C4-2B (cell line): Measurements from ENCODE around the gene DPH7.

Source experiments
- ZFX ChIP-seq: fragments of 450-650 bp; IDR thresholded peaks from 2 replicates; pipeline ENCODE4 v1.6.1; 2017
- TF ChIP-seq, protein P1 (sequence below): fragments of 450-650 bp; conservative IDR thresholded peaks from 2 replicates; pipeline ENCODE4 v1.5.1; 2017; ENCODE audit warnings: mild to moderate bottlenecking

DNA sequence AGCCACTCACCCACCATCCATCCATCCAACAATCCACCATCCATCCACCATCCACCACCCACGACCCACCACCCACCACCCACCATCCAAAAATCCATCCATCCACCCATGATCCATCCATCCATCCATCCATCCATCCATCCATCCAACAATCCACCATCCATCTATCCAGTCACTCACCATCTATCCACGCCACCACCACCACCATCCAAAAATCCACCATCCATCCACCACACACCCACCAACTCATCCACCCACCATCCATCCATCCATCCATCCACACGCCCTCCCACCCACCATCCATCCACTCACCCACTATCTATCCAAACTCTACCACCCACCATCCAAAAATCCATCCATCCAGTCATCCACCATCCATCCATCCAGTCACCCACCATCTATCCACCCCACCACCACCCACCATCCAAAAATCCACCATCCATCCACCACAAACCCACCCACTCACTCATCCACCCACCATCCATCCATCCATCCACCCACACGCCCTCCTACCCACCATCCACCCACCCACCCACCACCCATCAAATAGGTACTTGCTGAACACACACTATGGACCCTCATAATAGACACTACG is 9.0 kb downstream of the DPH7 start:
- TF ChIP-seq, protein P1, sequence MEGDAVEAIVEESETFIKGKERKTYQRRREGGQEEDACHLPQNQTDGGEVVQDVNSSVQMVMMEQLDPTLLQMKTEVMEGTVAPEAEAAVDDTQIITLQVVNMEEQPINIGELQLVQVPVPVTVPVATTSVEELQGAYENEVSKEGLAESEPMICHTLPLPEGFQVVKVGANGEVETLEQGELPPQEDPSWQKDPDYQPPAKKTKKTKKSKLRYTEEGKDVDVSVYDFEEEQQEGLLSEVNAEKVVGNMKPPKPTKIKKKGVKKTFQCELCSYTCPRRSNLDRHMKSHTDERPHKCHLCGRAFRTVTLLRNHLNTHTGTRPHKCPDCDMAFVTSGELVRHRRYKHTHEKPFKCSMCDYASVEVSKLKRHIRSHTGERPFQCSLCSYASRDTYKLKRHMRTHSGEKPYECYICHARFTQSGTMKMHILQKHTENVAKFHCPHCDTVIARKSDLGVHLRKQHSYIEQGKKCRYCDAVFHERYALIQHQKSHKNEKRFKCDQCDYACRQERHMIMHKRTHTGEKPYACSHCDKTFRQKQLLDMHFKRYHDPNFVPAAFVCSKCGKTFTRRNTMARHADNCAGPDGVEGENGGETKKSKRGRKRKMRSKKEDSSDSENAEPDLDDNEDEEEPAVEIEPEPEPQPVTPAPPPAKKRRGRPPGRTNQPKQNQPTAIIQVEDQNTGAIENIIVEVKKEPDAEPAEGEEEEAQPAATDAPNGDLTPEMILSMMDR: no peak
- TF ChIP-seq ZFX: no peak
